ENCODE results near the gene RXFP1.

Gene RXFP1

GRCh38 chr4:158544141-158544540 is 22.5 kb downstream of the RXFP1 start:
- no peak for DNase-seq

DNA sequence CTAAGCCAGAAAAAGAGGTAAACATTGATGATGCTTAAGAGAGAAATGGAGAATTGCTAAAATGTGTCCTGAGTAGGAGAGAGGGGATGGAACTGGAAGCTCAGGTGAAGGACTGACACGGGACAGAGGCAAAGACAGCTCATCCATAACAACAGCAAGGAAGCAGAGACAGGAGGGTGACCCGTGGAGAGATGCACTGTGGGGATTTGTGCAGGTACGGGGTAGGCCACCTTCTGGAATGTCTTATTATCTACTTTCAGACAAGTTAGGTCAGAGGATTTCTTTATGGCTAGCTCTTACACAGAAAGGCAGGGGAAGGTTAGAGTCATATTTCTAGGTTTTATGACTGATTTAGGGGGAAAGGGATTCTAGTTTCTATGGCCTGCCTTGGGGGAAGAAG is 31.7 kb downstream of the RXFP1 start:
- DNase-seq, result no peak

DNA sequence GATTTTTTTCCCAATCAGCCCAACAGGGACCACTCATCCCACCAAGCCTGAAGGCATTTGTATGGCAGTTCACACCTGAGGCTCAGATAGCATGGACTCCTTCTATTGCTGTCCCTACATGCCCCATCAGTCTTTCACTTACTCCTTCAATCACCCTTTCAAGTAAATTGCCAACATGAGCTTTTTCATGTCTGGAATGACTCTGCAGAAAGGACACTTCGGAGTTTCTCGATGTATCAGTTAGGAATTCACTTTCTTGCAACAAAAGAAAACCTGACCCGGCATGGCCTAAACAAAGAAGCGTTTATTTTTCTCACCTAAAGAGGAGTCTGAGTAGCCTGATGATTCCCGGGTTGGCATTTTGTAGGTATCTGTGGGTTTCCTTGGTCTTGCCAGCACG is 38.6 kb downstream of the RXFP1 start:
- no peak for DNase-seq

DNA sequence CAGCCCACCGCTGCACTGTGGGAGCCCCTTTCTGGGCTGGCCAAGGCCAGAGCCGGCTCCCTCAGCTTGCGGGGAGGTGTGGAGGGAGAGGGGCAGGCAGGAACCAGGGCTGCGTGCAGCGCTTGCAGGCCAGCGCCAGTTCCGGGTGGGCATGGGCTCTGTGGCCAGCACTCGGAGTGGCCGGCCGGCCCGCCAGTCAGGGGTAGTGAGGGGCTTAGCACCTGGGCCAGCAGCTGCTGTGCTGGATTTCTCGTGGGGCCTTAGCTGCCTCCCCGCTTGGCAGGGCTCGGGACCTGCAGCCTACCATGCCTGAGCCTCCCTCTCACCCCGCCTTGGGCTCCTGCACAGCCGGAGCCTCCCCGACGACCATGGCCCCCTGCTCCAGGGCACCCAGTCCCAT is 45.2 kb downstream of the RXFP1 start:
- no peak for DNase-seq

- no peak for DNase-seq
These were observed 50.1 kb downstream of the RXFP1 start for GRCh38 chr4:158571736-158572135.

- DNase-seq, result no peak
These were observed 50.9 kb downstream of the RXFP1 start for GRCh38 chr4:158572608-158573007.

GRCh38 chr4:158578476-158578875 is 56.8 kb downstream of the RXFP1 start:
- no peak for DNase-seq

- no peak for DNase-seq
These were observed 58.4 kb downstream of the RXFP1 start for GRCh38 chr4:158580064-158580463.

- DNase-seq, result no peak
These were observed 59.5 kb downstream of the RXFP1 start for GRCh38 chr4:158581161-158581560.

- DNase-seq, result no peak
These were observed 65.2 kb downstream of the RXFP1 start for GRCh38 chr4:158586881-158587280.

GRCh38 chr4:158588285-158588684 is 66.6 kb downstream of the RXFP1 start:
- DNase-seq, result no peak

GRCh38 chr4:158588777-158589176 is 67.1 kb downstream of the RXFP1 start:
- no peak for DNase-seq

DNA sequence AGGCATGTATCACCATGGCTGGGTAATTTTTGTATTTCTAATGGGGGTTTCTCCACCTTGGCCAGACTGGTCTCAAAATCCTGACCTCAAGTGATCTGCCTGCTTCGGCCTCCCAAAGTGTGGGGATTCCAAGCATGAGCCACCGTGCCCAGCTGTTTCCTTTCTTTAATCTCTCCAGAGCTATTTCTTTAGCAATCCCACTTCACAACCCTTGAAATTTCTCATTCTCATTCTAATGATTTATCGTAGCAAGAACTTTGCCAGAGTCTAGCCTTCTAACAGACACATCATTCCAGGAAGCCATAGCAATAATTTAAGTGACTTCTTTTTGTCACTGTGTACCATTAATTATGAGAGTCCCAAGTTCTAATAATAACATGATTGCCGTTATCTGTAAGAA is 68.6 kb downstream of the RXFP1 start:
- DNase-seq, result no peak

DNA sequence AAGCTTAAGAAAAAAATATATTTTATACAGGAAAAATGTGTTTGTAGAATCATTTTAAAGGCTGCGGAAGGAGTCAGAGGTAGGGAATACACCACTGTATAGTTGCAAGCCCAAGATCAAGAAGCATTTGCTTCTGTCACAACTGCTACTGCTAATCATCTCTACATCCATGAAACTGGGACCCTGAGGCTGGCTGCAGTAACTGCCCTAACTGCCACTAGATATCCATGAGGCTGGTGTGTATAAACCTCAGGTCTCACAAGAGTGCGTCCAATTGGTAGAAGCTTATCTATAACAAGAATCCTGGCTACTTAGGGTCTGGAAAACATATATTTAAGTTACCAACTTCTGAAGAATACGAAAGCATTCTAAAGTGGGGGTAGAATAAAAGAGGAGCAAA is 69.1 kb downstream of the RXFP1 start:
- no peak for DNase-seq

- no peak for DNase-seq
These were observed 76.4 kb downstream of the RXFP1 start for GRCh38 chr4:158597879-158598596.

DNA sequence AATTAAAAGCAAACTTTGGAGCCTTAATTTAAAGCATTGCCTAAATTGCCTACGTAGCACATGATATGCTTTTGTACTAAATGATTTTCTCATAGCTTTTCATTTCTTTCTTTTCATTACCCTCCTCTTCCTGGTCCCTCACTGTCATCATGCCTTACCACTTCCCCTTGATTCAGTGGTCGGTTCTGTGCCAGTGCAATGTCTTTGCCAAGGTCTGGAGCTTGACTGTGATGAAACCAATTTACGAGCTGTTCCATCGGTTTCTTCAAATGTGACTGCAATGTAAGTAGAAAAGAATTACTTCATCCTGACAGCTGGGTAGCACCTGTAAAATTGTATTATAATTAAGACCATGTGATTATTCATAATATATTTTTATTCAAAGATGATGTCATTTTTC is 77.5 kb downstream of the RXFP1 start:
- no peak for DNase-seq

DNA sequence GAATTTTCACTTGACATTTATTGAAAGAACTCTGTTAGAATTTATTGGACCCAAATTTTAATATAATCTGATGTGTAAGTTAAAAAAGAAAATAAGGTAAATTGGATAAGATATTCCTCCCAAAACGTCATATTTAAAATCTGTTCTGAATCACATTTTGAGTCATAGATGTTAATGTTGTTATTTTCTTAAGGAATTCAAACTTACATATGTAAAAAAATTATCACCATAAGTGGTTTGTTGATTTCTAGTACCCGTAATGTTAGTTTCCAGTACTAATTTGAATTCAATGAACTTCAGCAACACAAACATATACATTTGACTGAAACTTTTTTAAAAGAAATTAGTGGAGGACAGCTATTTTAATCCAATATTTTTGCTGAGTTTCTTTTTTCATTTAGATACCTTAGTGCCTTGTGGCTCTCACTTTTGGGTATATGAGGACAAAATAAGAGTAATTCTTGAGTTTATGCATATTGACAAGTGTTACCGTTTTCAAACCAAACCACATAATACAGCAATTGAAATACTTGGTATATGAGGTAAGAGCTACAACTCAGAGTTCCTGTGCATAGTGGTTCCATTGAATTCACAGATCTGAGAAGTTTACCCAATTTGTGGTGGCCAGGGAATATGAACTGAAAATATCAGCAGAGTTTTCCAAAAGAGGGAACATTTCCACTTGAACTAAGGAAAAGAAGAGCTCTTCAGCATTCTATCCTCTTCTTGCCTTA is 78.2 kb downstream of the RXFP1 start:
- no peak for DNase-seq

- DNase-seq, result no peak
These were observed 82.7 kb downstream of the RXFP1 start for GRCh38 chr4:158604369-158604768.

GRCh38 chr4:158605393-158605792 is 83.7 kb downstream of the RXFP1 start:
- no peak for DNase-seq

DNA sequence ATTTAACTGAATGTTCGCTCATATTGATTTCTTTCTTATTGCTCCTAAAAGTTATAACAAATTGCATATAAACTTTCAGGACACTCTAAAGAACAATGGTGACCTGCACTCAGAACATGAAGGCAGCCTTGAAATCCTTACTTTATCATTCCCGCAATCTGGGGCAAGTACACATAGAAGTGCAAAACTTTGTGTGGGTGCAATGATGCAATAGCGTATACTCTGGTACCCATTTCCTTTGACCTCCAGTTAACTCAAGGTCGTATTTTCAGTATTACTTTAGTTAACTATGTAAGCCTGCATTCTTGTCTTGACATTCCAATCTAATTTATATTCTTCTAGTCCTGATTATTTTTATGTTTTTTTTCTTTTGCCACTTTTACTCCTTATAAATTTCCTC is 85.3 kb downstream of the RXFP1 start:
- no peak for DNase-seq

DNA sequence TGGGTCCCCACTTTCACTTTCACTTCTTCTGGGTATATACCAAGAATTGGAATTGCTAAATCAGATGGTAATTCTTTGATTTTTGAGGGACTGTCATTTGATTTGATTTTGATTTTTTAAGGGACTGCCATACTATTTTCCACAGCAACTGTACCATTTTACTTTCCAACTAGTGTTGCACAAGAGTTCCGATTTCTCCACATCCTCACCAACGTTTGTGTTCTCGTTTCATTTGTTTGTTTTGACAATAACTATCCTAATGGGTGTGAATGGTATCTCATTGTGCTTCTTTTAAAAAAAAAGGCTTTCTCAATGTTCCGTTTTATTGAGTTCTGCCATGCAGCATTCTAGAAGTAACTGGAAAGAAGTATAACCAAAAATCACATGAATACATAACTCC is 87.4 kb downstream of the RXFP1 start:
- DNase-seq, result no peak

GRCh38 chr4:158610790-158611189 is 89.1 kb downstream of the RXFP1 start:
- DNase-seq, result no peak

- DNase-seq, result no peak
These were observed 91.4 kb downstream of the RXFP1 start for GRCh38 chr4:158613046-158613445.

- DNase-seq, result no peak
These were observed 96.3 kb downstream of the RXFP1 start for GRCh38 chr4:158617956-158618355.

DNA sequence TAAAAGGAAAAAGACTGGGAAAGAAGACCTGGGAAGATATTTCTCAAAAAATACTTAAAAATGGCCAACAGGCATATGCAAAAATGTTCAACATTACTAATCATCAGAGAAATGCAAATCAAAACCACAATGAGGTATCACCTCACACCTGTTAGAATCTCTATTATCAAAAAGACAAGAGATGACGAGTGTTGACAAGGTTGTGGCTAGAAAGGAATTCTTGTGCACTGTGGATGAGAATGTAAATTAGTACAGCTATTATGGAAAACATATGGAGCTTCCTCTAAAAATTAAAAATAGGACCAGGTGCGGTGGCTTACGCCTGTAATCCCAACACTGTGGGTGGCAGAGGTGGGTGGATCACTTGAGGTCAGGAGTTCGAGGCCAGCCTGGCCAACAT is 100.0 kb downstream of the RXFP1 start:
- no peak for DNase-seq

Data from NCI-H2227 treated with DMSO at 0.1 percent for 48 hours (cell line).